Ammon's horn (tissue), 1 donor: ENCODE measurements around the gene SLC6A18.

Source experiments
- DNase-seq: peaks from one replicate; pipeline ENCODE4 v3.0.0-alpha.2; 2016; ENCODE audit warnings: low spot score

SLC6A18 gene

GRCh38 chr5:1225081-1225480 is at the start of gene SLC6A18:
Gene SLC6A18, plus strand, starts transcription at chr5:1225381. Its CDS starts 97 bp downstream, at chr5:1225478.
- no peak for DNase-seq

- DNase-seq = no peak
Measured at GRCh38 chr5:1175801-1176472, 49.2 kb upstream of the SLC6A18 start.

GRCh38 chr5:1176473-1177391 is 48.4 kb upstream of the SLC6A18 start:
- DNase-seq = no peak

- no peak for DNase-seq
Measured at GRCh38 chr5:1177826-1178528, 47.2 kb upstream of the SLC6A18 start.

GRCh38 chr5:1178529-1179382 is 46.4 kb upstream of the SLC6A18 start:
- DNase-seq = no peak

GRCh38 chr5:1179383-1179715 is 45.8 kb upstream of the SLC6A18 start:
- no peak for DNase-seq

GRCh38 chr5:1180096-1180495 is 45.1 kb upstream of the SLC6A18 start:
- DNase-seq = no peak

- no peak for DNase-seq
Measured at GRCh38 chr5:1180841-1181271, 44.3 kb upstream of the SLC6A18 start.

GRCh38 chr5:1181451-1182359 is 43.5 kb upstream of the SLC6A18 start:
- DNase-seq = no peak

GRCh38 chr5:1182360-1182632 is 42.9 kb upstream of the SLC6A18 start:
- DNase-seq = no peak

GRCh38 chr5:1182633-1183423 is 42.4 kb upstream of the SLC6A18 start:
- DNase-seq = peak; percentile 91

- no peak for DNase-seq
Measured at GRCh38 chr5:1183424-1184162, 41.6 kb upstream of the SLC6A18 start.

- DNase-seq = no peak
Measured at GRCh38 chr5:1184163-1184470, 41.1 kb upstream of the SLC6A18 start.

GRCh38 chr5:1184481-1184880 is 40.7 kb upstream of the SLC6A18 start:
- DNase-seq = no peak

- DNase-seq = no peak
Measured at GRCh38 chr5:1185038-1185627, 40.0 kb upstream of the SLC6A18 start.

GRCh38 chr5:1185629-1186350 is 39.4 kb upstream of the SLC6A18 start:
- DNase-seq = no peak

- no peak for DNase-seq
Measured at GRCh38 chr5:1186351-1187233, 38.6 kb upstream of the SLC6A18 start.
